ENCODE results near the gene PKLR.
"Not testable (repeated sequence)": the region's sequence is repeated elsewhere in the genome, so short reads cannot be mapped to it uniquely, and the experiment has no call there.

The PKLR gene

GRCh38 chr1:155293086-155293749 is 8.0 kb downstream of the PKLR start:
- Histone ChIP-seq H3K79me2 (ENCODE audit: low read length) (no peaks in the 10 kb centered on the region), H3K36me3 (replicated peaks; ENCODE audit: insufficient read depth, low read length) (no peaks in the 10 kb centered on the region), H3K27ac (ENCODE audit: low read length) (no peak overlapping the region), H4K20me1 (ENCODE audit: insufficient read depth, low read length) (no peaks in the 10 kb centered on the region), H2AFZ (ENCODE audit: low read length) (no peak overlapping the region), H3K9ac (ENCODE audit: low read length) (no peak overlapping the region), H3K4me2 (ENCODE audit: low read depth, low read length) (no peak overlapping the region), H3K4me3 (ENCODE audit: low read length) (no peak overlapping the region), H3K9me3 (replicated peaks; ENCODE audit: insufficient read depth, low read length) (no peaks in the 10 kb centered on the region), H3K4me1 (ENCODE audit: low read length) (peaks cover 15% of the 10 kb centered on the region), H3K27me3 (replicated peaks; ENCODE audit: insufficient read depth, low read length) (0 out of 2 replicates have a peak, but pooled peaks cover 6% of the 10 kb centered on the region), H3F3A (ENCODE audit: insufficient read depth, low read length) (peaks cover 13% of the 10 kb centered on the region), H3K9me2 (replicated peaks; ENCODE audit: insufficient read depth, low read length) (no peaks in the 10 kb centered on the region)
- no peak for DNase-seq
- no peak for TF ChIP-seq EZH2 (optimal IDR thresholded peaks at IDR 0.05; ENCODE audit: low read depth, low read length)
- TF ChIP-seq CTCF (IDR thresholded peaks at IDR 0.05; ENCODE audit: low read length), result no peak
- no peak for TF ChIP-seq EZH2phosphoT487 (IDR thresholded peaks at IDR 0.05; ENCODE audit: low read length)

GRCh38 chr1:155291006-155291405 is 10.2 kb downstream of the PKLR start:
- not testable (repeated sequence) for H3K4me1 ChIP-seq (ENCODE audit: low read length); H3K36me3 ChIP-seq (replicated peaks; ENCODE audit: insufficient read depth, low read length); H3K27ac ChIP-seq (ENCODE audit: low read length); H3K79me2 ChIP-seq (ENCODE audit: low read length); H2AFZ ChIP-seq (ENCODE audit: low read length); H4K20me1 ChIP-seq (ENCODE audit: insufficient read depth, low read length); H3K4me3 ChIP-seq (ENCODE audit: low read length); DNase-seq; H3K9me2 ChIP-seq (replicated peaks; ENCODE audit: insufficient read depth, low read length); H3K27me3 ChIP-seq (replicated peaks; ENCODE audit: insufficient read depth, low read length); H3F3A ChIP-seq (ENCODE audit: insufficient read depth, low read length); H3K9me3 ChIP-seq (replicated peaks; ENCODE audit: insufficient read depth, low read length); H3K9ac ChIP-seq (ENCODE audit: low read length); H3K4me2 ChIP-seq (ENCODE audit: low read depth, low read length)

DNA sequence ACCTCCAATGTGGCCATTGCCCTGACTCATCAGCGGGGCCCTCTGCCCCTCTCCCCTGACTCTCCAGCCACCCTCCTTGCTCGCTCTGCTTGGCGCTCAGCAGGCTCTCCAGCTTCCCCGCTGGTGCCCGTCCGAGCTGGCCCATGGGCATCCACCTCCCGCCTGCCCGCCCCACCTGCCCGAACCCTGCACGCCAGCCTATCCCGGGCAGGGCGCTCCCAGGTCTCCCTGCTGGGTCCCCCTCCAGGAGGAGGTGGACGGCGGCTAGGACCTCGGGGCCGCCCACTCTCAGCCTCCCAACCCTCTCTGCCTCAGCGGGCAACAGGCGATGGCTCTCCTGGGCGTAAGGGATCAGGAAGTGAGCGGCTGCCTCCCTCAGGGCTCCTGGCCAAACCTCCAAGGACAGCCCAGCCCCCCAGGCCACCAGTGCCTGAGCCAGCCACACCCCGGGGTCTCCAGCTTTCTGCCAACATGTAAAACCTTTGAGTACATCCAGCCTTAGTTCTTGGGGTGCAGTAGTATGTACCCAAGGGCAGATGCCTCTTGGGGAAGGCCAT is 13.2 kb downstream of the PKLR start:
- no peaks in the 10 kb centered on the region for H4K20me1 ChIP-seq (ENCODE audit: insufficient read depth, low read length)
- H3F3A ChIP-seq (ENCODE audit: insufficient read depth, low read length), result no peaks in the 10 kb centered on the region
- H3K36me3 ChIP-seq (replicated peaks; ENCODE audit: insufficient read depth, low read length), result no peaks in the 10 kb centered on the region
- no peaks in the 10 kb centered on the region for H3K9me2 ChIP-seq (replicated peaks; ENCODE audit: insufficient read depth, low read length)
- no peaks in the 10 kb centered on the region for H3K79me2 ChIP-seq (ENCODE audit: low read length)
- H2AFZ ChIP-seq (ENCODE audit: low read length), result no peak overlapping the region
- no peaks in the 10 kb centered on the region for H3K27me3 ChIP-seq (replicated peaks; ENCODE audit: insufficient read depth, low read length)
- DNase-seq, result no peak
- no peak overlapping the region for H3K4me2 ChIP-seq (ENCODE audit: low read depth, low read length)
- no peak overlapping the region for H3K9ac ChIP-seq (ENCODE audit: low read length)
- no peaks in the 10 kb centered on the region for H3K9me3 ChIP-seq (replicated peaks; ENCODE audit: insufficient read depth, low read length)
- H3K4me3 ChIP-seq (ENCODE audit: low read length), result no peak overlapping the region
- H3K27ac ChIP-seq (ENCODE audit: low read length), result no peak overlapping the region
- no peaks in the 10 kb centered on the region for H3K4me1 ChIP-seq (ENCODE audit: low read length)
- TF ChIP-seq EZH2 (optimal IDR thresholded peaks at IDR 0.05; ENCODE audit: low read depth, low read length) (no peak), EZH2phosphoT487 (IDR thresholded peaks at IDR 0.05; ENCODE audit: low read length) (no peak), CTCF (IDR thresholded peaks at IDR 0.05; ENCODE audit: low read length) (no peak)

DNA sequence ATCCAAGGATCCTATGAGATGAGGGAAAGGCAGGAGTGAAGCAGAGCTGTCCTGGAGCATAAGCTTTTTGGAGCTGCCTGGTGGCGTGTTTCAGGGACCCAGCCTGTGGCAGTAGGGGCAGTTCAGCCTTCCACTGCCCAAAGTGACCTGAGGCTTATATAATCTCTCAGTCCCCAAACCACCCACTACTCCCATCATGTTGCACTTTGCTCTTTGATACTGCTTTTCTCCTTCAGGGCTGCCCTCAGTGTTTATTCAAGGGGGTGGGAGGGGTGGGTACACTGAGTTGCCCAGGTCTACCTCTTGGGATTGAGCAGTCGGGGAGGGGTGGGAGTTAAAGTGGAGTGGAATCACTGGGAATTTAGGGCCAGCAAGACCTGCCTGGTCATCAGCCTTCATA is 14.7 kb downstream of the PKLR start:
- Histone ChIP-seq H3K4me3 (ENCODE audit: low read length) (no peak overlapping the region), H3F3A (ENCODE audit: insufficient read depth, low read length) (no peaks in the 10 kb centered on the region), H2AFZ (ENCODE audit: low read length) (no peak overlapping the region), H3K79me2 (ENCODE audit: low read length) (no peaks in the 10 kb centered on the region), H3K27me3 (replicated peaks; ENCODE audit: insufficient read depth, low read length) (no peaks in the 10 kb centered on the region), H3K9me3 (replicated peaks; ENCODE audit: insufficient read depth, low read length) (no peaks in the 10 kb centered on the region), H3K4me2 (ENCODE audit: low read depth, low read length) (no peak overlapping the region), H3K27ac (ENCODE audit: low read length) (no peak overlapping the region), H3K36me3 (replicated peaks; ENCODE audit: insufficient read depth, low read length) (no peaks in the 10 kb centered on the region), H3K4me1 (ENCODE audit: low read length) (no peaks in the 10 kb centered on the region), H3K9me2 (replicated peaks; ENCODE audit: insufficient read depth, low read length) (no peaks in the 10 kb centered on the region), H3K9ac (ENCODE audit: low read length) (no peak overlapping the region), H4K20me1 (ENCODE audit: insufficient read depth, low read length) (no peaks in the 10 kb centered on the region)
- no peak for DNase-seq
- no peak for TF ChIP-seq EZH2phosphoT487 (IDR thresholded peaks at IDR 0.05; ENCODE audit: low read length)
- TF ChIP-seq EZH2 (optimal IDR thresholded peaks at IDR 0.05; ENCODE audit: low read depth, low read length), result no peak
- TF ChIP-seq CTCF (IDR thresholded peaks at IDR 0.05; ENCODE audit: low read length), result no peak

Data from MM.1S (cell line).